Measurements from ENCODE around the gene NUFIP1.
"Not testable (repeated sequence)": the region's sequence is repeated elsewhere in the genome, so short reads cannot be mapped to it uniquely, and the experiment has no call there.

The NUFIP1 gene

GRCh38 chr13:44969551-44970484 is 19.5 kb downstream of the NUFIP1 start:
- peak; percentile 45 for DNase-seq

- DNase-seq, result no peak
Measured at GRCh38 chr13:44968434-44968815, 20.8 kb downstream of the NUFIP1 start.

DNA sequence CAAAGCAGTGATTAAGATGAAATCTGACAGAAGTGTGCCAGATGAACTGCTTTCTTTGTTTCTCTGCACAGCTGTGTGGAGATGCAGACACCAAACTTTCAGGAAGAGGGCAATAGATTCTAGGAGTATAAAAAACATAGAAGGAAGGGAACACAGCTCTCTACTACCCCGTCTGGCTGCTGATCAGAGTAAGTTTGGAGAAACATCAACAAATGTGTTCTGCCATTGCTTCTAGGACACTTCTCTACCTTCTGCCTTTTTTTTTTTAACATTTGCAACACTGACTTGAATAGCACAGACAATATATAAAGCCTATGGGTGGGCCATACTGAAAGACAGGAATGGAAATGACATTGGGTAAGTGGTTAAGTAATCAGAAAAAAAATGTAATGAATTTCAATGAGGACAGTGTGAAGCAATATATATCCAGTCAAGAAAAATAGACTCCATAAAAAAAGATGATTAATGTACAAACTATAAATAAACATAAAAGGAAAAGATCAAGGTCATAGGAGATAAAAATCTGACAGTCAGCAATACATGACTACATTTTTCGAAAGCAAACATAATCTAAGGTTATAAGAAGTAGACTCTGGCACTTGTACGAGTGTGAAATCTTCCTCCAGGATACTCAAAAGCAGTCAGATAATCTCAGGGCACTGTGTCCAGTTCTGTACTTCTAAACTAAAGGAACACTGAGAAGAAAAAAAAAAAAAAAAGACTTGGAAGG is 21.4 kb downstream of the NUFIP1 start:
- no peak for DNase-seq

DNA sequence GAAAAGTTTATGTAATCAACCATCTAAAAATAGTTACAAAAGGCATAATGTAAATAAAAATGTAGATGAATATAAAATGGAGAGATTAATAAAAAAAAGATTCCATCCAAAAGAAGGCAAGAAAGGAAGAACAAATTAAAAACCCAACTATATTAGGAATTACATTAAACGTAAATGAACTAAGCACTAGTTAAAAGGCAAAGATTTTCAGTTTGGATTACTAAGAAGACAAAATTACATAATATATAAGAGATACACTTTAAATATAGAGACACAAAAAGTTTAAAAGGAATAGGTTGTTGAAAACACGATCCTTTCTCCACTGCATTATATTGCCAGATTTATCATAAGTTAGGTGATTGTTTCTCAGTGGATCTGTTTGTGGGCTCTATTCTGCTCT is 27.3 kb downstream of the NUFIP1 start:
- DNase-seq, result no peak

- DNase-seq, result no peak
Measured at GRCh38 chr13:44955406-44955805, 33.9 kb downstream of the NUFIP1 start.

DNA sequence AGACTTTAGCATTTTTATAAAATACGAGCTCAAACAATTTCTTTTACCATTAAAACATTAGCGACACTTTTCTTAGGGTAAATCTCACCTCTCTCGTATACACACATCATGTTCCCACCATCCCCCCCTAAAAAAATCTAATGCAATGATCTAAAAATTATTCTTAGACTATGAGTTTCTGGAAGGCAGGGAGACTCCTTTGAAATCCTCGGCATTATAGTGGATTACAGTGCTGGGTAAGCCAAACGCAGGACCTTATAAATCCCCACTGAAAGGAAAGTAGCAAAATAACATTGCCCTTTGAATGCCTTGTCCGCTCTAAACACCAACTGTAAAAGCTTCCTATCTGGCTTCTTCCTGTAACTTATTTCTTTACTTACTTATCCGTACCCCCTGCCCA is 35.0 kb downstream of the NUFIP1 start:
- DNase-seq, result no peak

DNA sequence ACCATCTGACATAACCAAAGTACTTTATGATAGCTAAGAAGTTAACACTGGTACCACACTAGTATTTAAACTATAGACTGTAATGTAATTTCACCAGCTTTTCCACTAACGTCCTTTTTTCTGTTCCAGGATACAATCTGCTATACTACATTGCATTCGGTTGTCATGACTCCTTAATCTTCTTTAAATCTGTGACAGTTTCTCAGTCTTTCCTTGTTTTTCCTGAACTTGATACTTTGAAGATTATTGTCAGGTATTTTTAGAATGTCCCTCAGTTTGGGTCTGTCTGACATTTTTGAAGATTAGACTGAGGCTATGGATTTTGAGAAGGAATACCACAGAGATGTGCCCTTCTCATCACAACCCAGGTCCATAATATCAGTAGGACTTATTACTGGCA is 36.6 kb downstream of the NUFIP1 start:
- no peak for DNase-seq

DNA sequence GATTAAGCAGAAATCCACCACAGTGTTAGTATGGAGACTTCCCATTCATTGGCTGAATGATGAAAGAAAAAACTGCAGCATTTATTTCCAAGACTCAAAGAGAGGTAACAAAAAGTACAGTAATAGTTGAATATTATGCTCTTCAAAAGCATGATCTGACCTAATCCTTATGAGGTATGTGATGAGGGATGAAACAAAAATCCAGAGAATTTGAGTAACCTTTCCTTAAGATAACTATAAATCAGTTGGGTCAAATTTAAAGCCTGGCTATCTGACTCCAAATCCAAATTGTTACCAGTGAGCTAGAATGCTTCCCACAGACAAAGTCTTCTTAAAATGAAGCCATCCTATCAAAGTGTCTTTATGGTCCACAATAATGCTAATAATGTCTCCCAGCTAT is 38.1 kb downstream of the NUFIP1 start:
- DNase-seq, result no peak

GRCh38 chr13:44943411-44943810 is 45.9 kb downstream of the NUFIP1 start:
- DNase-seq, result not testable (repeated sequence)

DNA sequence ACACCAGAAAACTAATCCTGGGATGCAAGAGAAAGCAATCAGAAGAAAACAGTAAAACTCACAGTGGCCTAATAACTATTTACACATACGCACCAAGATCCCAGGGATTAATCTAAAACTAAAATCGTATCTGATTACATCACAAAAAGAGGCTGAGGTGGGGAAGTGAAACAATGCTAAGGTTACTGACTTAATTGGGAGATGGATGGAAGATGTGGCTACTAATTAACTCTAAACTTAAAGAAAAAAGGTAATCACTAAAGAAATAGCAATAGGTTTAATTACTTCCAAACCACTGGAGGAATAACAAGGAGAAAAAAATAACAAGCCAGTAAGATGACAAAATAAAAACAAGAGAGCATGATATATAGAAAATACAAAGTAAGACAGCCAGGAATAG is 50.4 kb downstream of the NUFIP1 start:
- DNase-seq, result no peak

GRCh38 chr13:44936246-44936645 is 53.0 kb downstream of the NUFIP1 start:
- DNase-seq, result no peak

GRCh38 chr13:44934724-44935123 is 54.5 kb downstream of the NUFIP1 start:
- no peak for DNase-seq

DNA sequence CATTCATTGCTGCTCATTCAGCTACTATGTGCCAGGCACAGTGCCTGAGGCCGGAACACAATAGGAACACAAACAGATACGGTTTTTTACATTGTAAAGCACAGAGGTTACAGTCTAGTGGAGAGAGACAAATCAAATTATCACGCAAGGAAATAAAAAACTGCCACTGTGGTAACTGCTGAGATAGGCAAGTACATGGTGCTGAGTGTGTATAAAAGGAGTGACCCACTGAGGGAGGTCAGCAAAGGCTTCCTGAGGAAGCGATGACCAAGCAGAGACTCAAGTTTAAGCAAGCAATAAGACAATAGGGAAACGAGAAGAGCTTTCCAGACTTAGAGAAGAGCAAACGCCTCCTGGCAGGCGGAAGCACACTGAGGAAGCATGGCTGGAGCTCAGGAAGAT is 56.4 kb downstream of the NUFIP1 start:
- DNase-seq, result no peak

DNA sequence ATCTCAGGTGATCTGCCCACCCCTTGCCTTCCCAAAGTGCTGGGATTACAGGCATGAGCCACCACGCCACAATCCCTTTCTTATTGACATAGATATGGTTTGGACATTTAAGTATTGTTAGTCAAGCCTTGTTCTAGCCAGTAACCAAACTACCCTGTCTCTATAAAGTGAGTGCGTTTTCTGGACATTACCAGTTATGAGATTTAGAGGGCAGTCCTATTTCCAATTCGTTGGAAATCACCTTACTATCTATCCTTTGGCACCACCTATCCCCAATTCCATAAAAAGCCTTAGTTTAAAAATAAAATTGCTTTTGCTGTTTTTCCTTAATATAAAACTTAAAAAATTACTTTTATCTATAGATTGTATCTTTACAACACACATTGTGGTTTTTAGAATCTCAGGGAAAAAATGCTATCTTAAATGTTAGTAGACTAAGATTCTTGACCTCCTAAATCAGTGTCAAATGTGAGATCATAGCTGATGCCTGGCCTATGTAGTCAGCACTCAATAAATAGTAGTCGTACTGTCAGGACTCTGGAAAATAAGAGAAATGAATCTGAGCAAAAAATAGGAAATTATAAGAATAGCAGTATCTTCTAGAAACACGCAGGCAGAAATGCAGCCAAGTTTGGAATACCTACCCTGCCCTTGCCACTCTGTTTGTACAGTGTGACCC is 57.0 kb downstream of the NUFIP1 start:
- no peak for DNase-seq

DNA sequence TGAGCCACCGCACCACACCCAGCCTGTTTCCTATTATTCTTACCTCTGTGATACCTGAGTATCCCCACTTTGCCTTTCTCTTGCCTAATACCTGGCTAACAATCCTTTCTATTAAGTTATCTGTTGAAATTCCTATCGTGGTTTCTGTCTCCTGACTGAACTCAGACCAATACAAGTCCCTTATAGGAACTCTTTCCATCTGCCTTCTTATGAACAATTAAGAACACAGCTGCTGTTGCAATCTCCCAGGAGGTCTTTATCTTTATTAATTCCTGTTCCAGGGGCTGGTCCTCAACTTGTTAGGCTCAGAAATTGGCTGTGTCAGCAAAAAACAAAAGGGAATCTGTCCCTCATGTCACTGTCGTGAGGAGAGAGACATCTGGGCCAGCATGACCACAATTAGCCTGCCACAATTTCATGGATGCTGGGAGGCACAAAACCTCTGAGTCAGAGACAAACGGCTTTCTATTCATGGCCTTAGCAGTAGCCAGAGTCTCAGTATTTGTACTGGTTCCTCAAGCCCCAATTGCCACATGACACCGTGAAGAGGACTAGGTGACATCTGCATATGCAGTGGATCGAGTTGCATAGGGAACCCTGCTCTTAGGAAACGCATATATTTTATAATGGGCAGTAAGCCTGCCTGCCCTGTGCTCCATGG is 58.2 kb downstream of the NUFIP1 start:
- peak; percentile 28 for DNase-seq

DNA sequence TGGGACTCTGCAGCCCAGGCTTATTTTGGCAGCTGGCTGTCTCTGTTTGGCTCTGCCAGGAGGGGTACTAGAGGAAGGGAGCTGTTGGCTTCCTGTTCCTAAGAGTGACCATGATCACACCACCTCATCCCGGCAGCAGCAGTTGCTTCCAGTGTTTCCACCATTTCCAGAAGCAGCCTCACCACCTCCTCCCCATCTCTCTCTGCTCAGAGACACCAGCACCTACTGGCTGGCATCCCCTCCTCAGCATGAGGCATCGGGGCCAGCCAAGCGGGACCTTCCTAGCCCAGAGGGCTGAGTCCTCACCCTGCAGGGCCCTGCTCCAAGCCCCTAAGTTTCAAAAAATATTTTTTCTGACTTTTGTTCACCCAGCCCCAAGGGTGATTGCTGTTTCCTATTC is 59.0 kb downstream of the NUFIP1 start:
- DNase-seq, result no peak

DNA sequence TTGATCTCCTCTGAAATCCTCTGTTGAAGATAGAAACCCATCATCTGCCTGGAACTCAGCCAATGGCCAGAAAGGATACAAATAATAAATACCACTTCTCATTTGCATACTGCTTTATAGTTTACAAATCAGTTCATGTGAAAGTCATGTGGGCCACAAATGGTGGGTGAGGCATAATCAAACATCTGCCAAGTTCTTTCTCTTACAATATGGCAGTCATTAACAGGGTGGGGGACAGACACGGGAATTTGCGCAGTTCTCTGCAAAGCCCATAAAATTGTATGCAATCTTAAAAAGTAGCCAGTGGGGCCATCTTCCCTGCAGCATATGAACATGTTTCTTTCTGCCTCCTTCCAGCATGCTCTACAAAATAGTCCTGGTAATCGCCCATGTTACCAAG is 59.6 kb downstream of the NUFIP1 start:
- no peak for DNase-seq

DNA sequence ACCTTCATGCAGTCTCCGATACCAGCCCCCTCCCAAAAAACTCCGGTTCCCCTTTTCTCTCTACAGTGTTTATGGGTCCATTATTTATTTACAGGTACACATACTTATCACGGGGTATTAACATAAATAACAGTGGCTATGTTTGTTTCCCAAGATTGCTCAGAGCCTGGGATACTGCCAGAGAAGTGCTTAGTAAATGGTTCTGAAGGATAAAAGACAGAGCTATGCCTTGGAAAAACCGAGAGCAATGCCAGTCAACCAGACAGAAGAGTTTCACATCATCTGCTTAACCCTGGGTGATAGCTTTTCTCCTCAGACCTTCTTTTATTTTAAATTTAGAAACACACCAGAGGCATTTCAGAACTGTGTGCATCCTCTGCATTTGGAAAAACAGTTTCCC is 61.3 kb downstream of the NUFIP1 start:
- no peak for DNase-seq

DNA sequence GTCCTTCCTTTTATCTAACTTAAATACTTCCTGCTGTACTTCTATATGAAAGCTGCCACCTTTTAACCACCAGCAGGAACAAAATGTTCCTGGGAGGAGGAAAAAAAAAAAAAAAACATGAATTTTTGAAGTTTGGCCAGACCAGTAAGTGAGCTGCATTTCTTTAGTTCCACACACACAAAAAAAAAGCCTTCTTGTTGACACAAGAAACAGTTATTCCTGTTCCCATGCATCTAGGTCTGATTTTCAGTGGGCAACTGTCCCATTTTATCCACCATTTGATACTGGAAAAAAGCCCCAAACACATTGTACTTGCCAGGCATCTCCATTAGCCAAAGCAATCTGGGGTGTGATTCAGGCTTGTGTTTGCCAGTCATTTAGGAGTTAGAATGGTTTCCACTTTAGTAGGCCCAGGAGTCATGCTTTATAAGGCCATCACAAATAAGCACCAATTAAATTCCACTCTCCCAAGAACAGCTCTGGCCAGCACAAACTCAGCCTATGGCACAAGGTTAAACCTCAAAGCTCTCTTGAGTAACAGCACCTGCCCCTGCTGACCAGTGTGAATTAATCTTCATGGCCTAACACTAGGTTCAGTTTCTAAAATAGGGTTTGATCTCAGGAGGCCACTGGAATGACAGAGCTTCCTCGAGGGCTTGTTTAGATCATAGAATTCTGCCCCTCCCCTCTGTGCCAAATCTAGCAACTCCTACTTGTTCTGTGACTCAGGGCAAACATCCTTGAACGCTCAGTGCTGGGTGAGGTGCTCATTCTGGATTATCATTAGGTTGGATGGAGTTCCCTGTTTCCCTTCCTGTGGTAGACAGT is 67.1 kb downstream of the NUFIP1 start:
- DNase-seq, result peak; percentile 90

GRCh38 chr13:44921246-44921877 is 67.9 kb downstream of the NUFIP1 start:
- DNase-seq, result no peak

DNA sequence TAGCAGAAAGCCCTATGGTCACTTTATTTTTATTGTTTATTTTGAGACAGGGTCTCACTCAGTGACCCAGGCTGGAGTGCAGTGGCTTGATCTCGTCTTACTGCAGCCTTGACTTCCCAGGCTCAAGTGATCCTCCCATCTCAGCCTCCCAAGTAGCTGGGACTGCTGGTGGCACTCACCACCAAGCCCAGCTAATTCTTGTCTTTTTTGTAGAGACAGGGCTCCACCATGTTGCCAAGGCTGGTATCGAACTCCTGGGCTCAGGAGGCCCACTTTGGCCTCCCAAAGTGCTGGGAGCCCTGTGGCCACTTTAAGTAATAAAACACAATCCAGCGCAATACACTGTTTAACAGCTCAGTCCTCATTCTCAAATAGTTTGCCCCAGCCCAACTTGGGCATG is 69.3 kb downstream of the NUFIP1 start:
- DNase-seq, result no peak
